Ovary (tissue), 3 donors: ENCODE measurements around the gene SCN4A.

Source experiments
- CTCF ChIP-seq, 3 donors: fragments of 450-650 bp in 2 of 3; fragments of 200-600 bp in 1 of 3; IDR thresholded peaks; one replicate each; pipeline versions ENCODE4 v1.5.1 to v1.8.0; 2016 to 2022; ENCODE audit warnings: antibody characterized with exemption in 3 of 3, mild to moderate bottlenecking in 1 of 3
- POLR2A ChIP-seq: fragments of 450-650 bp; IDR thresholded peaks from one replicate; pipeline ENCODE4 v1.6.1; 2017; ENCODE audit warnings: antibody characterized with exemption, mild to moderate bottlenecking, moderate library complexity
- donor health status: DM: no; HTN: no; CAD: no.

- TF ChIP-seq CTCF (IDR thresholded peaks at IDR 0.05) (no peak), POLR2A (no peak)
Measured at GRCh38 chr17:63961355-63962212, 11.1 kb downstream of the SCN4A start.
